Gastrocnemius medialis (tissue), 4 donors: ENCODE measurements around the gene PITX2. TPM values are rescaled to one million over a fixed set of nuclear protein-coding genes. Genes with fewer than 3 reads are reported as not detected.

Experiments used
- ATAC-seq, 2 donors: fragments of 150-250 bp; one replicate each; pipeline ENCODE4 v1.9.1; 2016
- DNase-seq, 2 donors: peaks; one replicate each; pipeline ENCODE4 v3.0.0-alpha.2; 2019
- H3K27ac ChIP-seq, 4 donors: fragments of 200-600 bp; sonication (generic); 1 replicate in 1 of 4; 2 replicates in 3 of 4; pipeline ENCODE4 v1.5.1; 2016 to 2018; ENCODE audit warnings: mild to moderate bottlenecking in 2 of 4, moderate library complexity in 1 of 4
- H3K27me3 ChIP-seq, 3 donors: fragments of 200-600 bp; sonication (generic) in 2 of 3; 1 replicate in 1 of 3; 2 replicates in 2 of 3; pipeline versions ENCODE4 v1.5.1 to v1.6.0; 2016 to 2019; ENCODE audit warnings: mild to moderate bottlenecking in 1 of 3, moderate library complexity in 1 of 3
- H3K36me3 ChIP-seq, 2 donors: fragments of 200-600 bp; sonication (generic) in 1 of 2; one replicate each; pipeline ENCODE4 v1.5.1; 2017 to 2018
- H3K4me1 ChIP-seq, 2 donors: fragments of 200-600 bp; sonication (generic) in 1 of 2; one replicate each; pipeline ENCODE4 v1.5.1; 2016 to 2017; ENCODE audit warnings: mild to moderate bottlenecking in 2 of 2
- H3K4me3 ChIP-seq, 4 donors: fragments of 200-600 bp; sonication (generic) in 3 of 4; 1 replicate in 1 of 4; 2 replicates in 3 of 4; pipeline ENCODE4 v1.5.1; 2016 to 2019; ENCODE audit warnings: mild to moderate bottlenecking in 2 of 4
- H3K9me3 ChIP-seq, 3 donors: fragments of 200-600 bp; sonication (generic) in 2 of 3; 1 replicate in 1 of 3; 2 replicates in 2 of 3; pipeline ENCODE4 v1.5.1; 2016 to 2019
- POLR2A ChIP-seq, 2 donors: fragments of 450-650 bp; IDR thresholded peaks; one replicate each; pipeline ENCODE4 v1.6.1; 2017; ENCODE audit warnings: antibody characterized with exemption in 2 of 2, mild to moderate bottlenecking in 2 of 2, moderate library complexity in 2 of 2
- in situ Hi-C, 4 donors: fragments of 200-750 bp; cut with MboI; loops; one replicate each; pipeline versions ENCODE4 v1.15.0 to v1.8.0; 2017; ENCODE audit warnings: low sequenced_read_pairs in 4 of 4
- intact Hi-C: fragments of 100-400 bp; cut with DNase I; formaldehyde crosslinking; loops from one replicate; pipeline ENCODE4 v1.15.1; 2023; ENCODE audit warnings: low total_unique reads
- total RNA-seq, 4 donors: library from RNA; depleted of rRNA; stranded (reverse); fragments of >200 nt; gene quantifications; one replicate each; pipeline versions ENCODE4 v1.1.0 to v1.2.3, GENCODE V29; 2016
- TF ChIP-seq, protein P1 (sequence below), 5 experiments: fragments of 450-650 bp in 3 of 5; fragments of 200-600 bp in 2 of 5; sonication (generic) in 2 of 5; IDR thresholded peaks in 4 of 5; conservative IDR thresholded peaks in 1 of 5; 1 replicate in 4 of 5; 2 replicates in 1 of 5; pipeline ENCODE4 v1.5.1; 2016 to 2019; ENCODE audit warnings: antibody characterized with exemption in 5 of 5, mild to moderate bottlenecking in 3 of 5, moderate library complexity in 3 of 5

The PITX2 gene
- total RNA-seq, 4 donors from 2014 or later: 30.5 to 58.9 (median 38.2) TPM

- in situ Hi-C loops: no loop called here
- intact Hi-C loops: no loop called here
- DNase-seq (no peak), ATAC-seq (peak in 1 of 2 donors; percentile 58)
- H3K27ac ChIP-seq: no peak overlapping the region
- peaks cover 5 to 7% of the 10 kb centered on the region in 2 donors for H3K4me1 ChIP-seq
- H3K4me3 ChIP-seq: no peak overlapping the region
- H3K27me3 ChIP-seq: peaks cover 1 to 17% (median 16%) of the 10 kb centered on the region in 3 donors
- TF ChIP-seq, protein P1, sequence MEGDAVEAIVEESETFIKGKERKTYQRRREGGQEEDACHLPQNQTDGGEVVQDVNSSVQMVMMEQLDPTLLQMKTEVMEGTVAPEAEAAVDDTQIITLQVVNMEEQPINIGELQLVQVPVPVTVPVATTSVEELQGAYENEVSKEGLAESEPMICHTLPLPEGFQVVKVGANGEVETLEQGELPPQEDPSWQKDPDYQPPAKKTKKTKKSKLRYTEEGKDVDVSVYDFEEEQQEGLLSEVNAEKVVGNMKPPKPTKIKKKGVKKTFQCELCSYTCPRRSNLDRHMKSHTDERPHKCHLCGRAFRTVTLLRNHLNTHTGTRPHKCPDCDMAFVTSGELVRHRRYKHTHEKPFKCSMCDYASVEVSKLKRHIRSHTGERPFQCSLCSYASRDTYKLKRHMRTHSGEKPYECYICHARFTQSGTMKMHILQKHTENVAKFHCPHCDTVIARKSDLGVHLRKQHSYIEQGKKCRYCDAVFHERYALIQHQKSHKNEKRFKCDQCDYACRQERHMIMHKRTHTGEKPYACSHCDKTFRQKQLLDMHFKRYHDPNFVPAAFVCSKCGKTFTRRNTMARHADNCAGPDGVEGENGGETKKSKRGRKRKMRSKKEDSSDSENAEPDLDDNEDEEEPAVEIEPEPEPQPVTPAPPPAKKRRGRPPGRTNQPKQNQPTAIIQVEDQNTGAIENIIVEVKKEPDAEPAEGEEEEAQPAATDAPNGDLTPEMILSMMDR (IDR thresholded peaks at IDR 0.05 in 4 of 5, conservative IDR thresholded peaks at IDR 0.05 in 1 of 5): no peak
- no peak for TF ChIP-seq POLR2A (IDR thresholded peaks at IDR 0.05)
- H3K36me3 ChIP-seq: no peaks in the 10 kb centered on the region
- H3K9me3 ChIP-seq: no peaks in the 10 kb centered on the region
Observed at GRCh38 chr4:110609044-110609750, 13.7 kb downstream of the PITX2 start.

DNA sequence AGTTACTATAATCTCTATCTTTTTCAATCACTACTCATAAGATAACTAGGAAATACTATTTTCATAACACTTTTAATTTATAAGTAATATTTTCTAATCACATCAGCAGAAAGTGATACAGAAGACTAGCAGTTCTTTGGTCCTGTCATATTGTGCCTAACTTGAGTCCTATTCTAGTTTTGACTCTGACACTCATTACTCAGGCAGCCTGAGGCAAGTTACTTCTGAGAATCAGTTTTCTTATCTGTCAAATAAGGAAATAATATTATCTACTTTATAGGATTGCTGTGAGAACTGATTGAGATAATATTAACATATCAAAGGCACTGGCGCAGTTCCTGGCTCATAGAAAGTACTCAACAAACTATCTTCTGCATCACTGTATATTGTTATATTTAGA, 17.8 kb downstream of the PITX2 start:
- Histone ChIP-seq H3K36me3 (no peaks in the 10 kb centered on the region), H3K4me1 (peaks cover 5 to 7% of the 10 kb centered on the region in 2 donors), H3K4me3 (no peak overlapping the region), H3K27ac (no peak overlapping the region), H3K9me3 (no peaks in the 10 kb centered on the region), H3K27me3 (no peaks in the 10 kb centered on the region)
- TF ChIP-seq, protein P1 (IDR thresholded peaks at IDR 0.05 in 4 of 5, conservative IDR thresholded peaks at IDR 0.05 in 1 of 5): no peak
- no peak for TF ChIP-seq POLR2A (IDR thresholded peaks at IDR 0.05)
- no peak for DNase-seq
- no peak for ATAC-seq
- intact Hi-C loops (no loop called here), in situ Hi-C loops (no loop called here)

DNA sequence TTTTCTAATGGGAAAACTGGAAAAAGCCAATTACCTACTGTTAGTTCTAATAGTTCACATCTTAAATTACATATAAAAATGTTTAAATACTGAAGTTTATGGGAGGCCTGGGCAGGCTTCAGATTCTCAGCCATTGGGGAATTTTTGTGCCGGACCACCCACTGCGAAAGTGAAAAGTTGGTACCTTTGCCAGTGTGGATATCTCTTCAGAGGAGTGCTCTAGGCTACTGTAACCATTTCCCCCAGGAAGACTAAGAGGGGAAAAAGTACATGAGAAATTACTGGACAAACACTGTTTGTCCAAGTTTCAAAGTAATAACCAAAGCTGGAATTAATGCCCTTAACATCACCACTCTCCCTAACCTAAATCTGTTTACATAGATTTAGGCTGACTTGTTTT, 20.8 kb downstream of the PITX2 start:
- H3K9me3 ChIP-seq: no peaks in the 10 kb centered on the region
- intact Hi-C loops: no loop called here

GRCh38 chr4:110597582-110597981, 25.3 kb downstream of the PITX2 start:
- no peak overlapping the region for H3K4me3 ChIP-seq
- TF ChIP-seq, protein P1 (IDR thresholded peaks at IDR 0.05 in 4 of 5, conservative IDR thresholded peaks at IDR 0.05 in 1 of 5): no peak
- TF ChIP-seq POLR2A (IDR thresholded peaks at IDR 0.05): no peak
- H3K36me3 ChIP-seq: no peaks in the 10 kb centered on the region
- H3K27ac ChIP-seq: no peak overlapping the region
- in situ Hi-C loops: no loop called here
- peaks cover 0 to 6% (median 0%) of the 10 kb centered on the region in 3 donors for H3K9me3 ChIP-seq
- DNase-seq (no peak), ATAC-seq (no peak)
- no peaks in the 10 kb centered on the region for H3K4me1 ChIP-seq
- H3K27me3 ChIP-seq: no peaks in the 10 kb centered on the region
- intact Hi-C loops: no loop called here

More for the DNA sequence above, 20.8 kb downstream of the PITX2 start:
- H3K27me3 ChIP-seq: no peaks in the 10 kb centered on the region
- H3K4me1 ChIP-seq: no peaks in the 10 kb centered on the region
- in situ Hi-C loops: no loop called here
- ATAC-seq (no peak), DNase-seq (no peak)
- no peaks in the 10 kb centered on the region for H3K36me3 ChIP-seq
- no peak for TF ChIP-seq POLR2A (IDR thresholded peaks at IDR 0.05)
- no peak overlapping the region for H3K4me3 ChIP-seq
- no peak overlapping the region for H3K27ac ChIP-seq

GRCh38 chr4:110596431-110596830, 26.4 kb downstream of the PITX2 start:
- H3K4me1 ChIP-seq: no peaks in the 10 kb centered on the region
- no peak overlapping the region for H3K27ac ChIP-seq
- in situ Hi-C loops: no loop called here
- H3K36me3 ChIP-seq: no peaks in the 10 kb centered on the region
- peaks cover 0 to 6% (median 0%) of the 10 kb centered on the region in 3 donors for H3K9me3 ChIP-seq
- DNase-seq: no peak
- no peaks in the 10 kb centered on the region for H3K27me3 ChIP-seq
- no peak for ATAC-seq
- TF ChIP-seq, protein P1 (IDR thresholded peaks at IDR 0.05 in 4 of 5, conservative IDR thresholded peaks at IDR 0.05 in 1 of 5): no peak
- no peak for TF ChIP-seq POLR2A (IDR thresholded peaks at IDR 0.05)
- intact Hi-C loops: no loop called here
- H3K4me3 ChIP-seq: no peak overlapping the region
